ENCODE data around the gene SIAH1.

- no peak for TF ChIP-seq CTCF (IDR thresholded peaks at IDR 0.05; ENCODE audit: low read depth, low read length)
- TF ChIP-seq EZH2phosphoT487 (IDR thresholded peaks at IDR 0.05; ENCODE audit: low read depth): no peak
These were observed 24.2 kb downstream of the SIAH1 start for GRCh38 chr16:48361012-48361411.
